PFSK-1 (cell line): Measurements from ENCODE around the gene DNAH6.

ENCODE experiments used
- POLR2AphosphoS5 ChIP-seq: IDR thresholded peaks from 2 replicates; pipeline ENCODE4 v1.6.1; 2012; ENCODE audit warnings: low read depth, mild to moderate bottlenecking, control low read depth, low read length, moderate library complexity
- TF ChIP-seq, protein P1 (sequence below), 2 experiments: IDR thresholded peaks; 2 replicates each; pipeline versions ENCODE4 v1.6.1 to v1.8.0; 2011 to 2012; ENCODE audit warnings: low read depth in 2 of 2, low read length in 2 of 2, control low read depth in 1 of 2, inconsistent platforms in 1 of 2, mild to moderate bottlenecking in 1 of 2, moderate library complexity in 1 of 2; ENCODE audit not compliant: insufficient read depth in 1 of 2

DNA sequence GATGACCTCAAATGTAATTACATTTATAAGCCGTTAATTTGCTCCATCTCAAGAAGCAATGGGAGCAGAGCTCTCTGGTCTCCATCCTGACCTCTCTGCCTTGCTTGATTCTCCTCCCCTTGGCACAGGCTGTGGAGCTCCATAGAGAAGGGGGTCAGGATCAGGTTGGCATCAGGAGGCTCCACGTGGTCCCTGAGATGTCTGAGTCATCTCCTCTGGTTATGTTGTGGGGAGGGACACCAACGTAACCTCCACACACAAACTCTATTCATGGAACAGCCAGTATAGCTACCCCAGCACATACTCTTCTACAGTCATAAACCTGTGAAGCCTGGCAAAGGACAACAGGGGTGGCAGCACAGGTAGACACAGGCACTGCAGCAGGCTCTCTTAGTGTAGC, 335.6 kb downstream of the DNAH6 start:
- TF ChIP-seq, protein P1, sequence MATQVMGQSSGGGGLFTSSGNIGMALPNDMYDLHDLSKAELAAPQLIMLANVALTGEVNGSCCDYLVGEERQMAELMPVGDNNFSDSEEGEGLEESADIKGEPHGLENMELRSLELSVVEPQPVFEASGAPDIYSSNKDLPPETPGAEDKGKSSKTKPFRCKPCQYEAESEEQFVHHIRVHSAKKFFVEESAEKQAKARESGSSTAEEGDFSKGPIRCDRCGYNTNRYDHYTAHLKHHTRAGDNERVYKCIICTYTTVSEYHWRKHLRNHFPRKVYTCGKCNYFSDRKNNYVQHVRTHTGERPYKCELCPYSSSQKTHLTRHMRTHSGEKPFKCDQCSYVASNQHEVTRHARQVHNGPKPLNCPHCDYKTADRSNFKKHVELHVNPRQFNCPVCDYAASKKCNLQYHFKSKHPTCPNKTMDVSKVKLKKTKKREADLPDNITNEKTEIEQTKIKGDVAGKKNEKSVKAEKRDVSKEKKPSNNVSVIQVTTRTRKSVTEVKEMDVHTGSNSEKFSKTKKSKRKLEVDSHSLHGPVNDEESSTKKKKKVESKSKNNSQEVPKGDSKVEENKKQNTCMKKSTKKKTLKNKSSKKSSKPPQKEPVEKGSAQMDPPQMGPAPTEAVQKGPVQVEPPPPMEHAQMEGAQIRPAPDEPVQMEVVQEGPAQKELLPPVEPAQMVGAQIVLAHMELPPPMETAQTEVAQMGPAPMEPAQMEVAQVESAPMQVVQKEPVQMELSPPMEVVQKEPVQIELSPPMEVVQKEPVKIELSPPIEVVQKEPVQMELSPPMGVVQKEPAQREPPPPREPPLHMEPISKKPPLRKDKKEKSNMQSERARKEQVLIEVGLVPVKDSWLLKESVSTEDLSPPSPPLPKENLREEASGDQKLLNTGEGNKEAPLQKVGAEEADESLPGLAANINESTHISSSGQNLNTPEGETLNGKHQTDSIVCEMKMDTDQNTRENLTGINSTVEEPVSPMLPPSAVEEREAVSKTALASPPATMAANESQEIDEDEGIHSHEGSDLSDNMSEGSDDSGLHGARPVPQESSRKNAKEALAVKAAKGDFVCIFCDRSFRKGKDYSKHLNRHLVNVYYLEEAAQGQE (IDR thresholded peaks at IDR 0.05; ENCODE audit: insufficient read depth in 1 of 2, low read depth in 2 of 2, low read length in 2 of 2) = no peak
- TF ChIP-seq POLR2AphosphoS5 = no peak
